Mucosa of rectum (tissue), 2 donors: Measurements from ENCODE around the gene ECI1.

Experiments used
- H3K27ac ChIP-seq, 2 donors: one replicate each; pipeline ENCODE4 v1.7.0; 2013; ENCODE audit warnings: inconsistent platforms in 2 of 2, low read depth in 2 of 2, low read length in 2 of 2
- H3K27me3 ChIP-seq, 2 donors: one replicate each; pipeline ENCODE4 v1.7.0; 2013; ENCODE audit warnings: low read length in 2 of 2; ENCODE audit not compliant: control insufficient read depth in 2 of 2, insufficient read depth in 2 of 2
- H3K36me3 ChIP-seq, 2 donors: one replicate each; pipeline ENCODE4 v1.7.0; 2013; ENCODE audit warnings: low read length in 2 of 2; ENCODE audit not compliant: control insufficient read depth in 2 of 2, insufficient read depth in 2 of 2
- H3K4me1 ChIP-seq, 2 donors: one replicate each; pipeline ENCODE4 v1.7.0; 2013; ENCODE audit warnings: low read length in 2 of 2, mild to moderate bottlenecking in 1 of 2; ENCODE audit not compliant: control insufficient read depth in 2 of 2, insufficient read depth in 2 of 2
- H3K4me3 ChIP-seq, 2 donors: one replicate each; pipeline ENCODE4 v1.7.0; 2013; ENCODE audit warnings: low read length in 2 of 2
- H3K9ac ChIP-seq, 2 donors: one replicate each; pipeline ENCODE4 v1.7.0; 2013; ENCODE audit warnings: low read length in 2 of 2, low read depth in 1 of 2, mild to moderate bottlenecking in 1 of 2
- H3K9me3 ChIP-seq, 2 donors: one replicate each; pipeline ENCODE4 v1.7.0; 2013; ENCODE audit warnings: low read length in 2 of 2; ENCODE audit not compliant: control insufficient read depth in 2 of 2
- donor health status: healthy.
- donor health status: Normal muscosa, but diverticular disease.

ECI1 gene

GRCh38 chr16:2233872-2234812 is 17.2 kb downstream of the ECI1 start:
- Histone ChIP-seq H3K9ac (no peak overlapping the region), H3K9me3 (no peaks in the 10 kb centered on the region), H3K27ac (no peak overlapping the region), H3K36me3 (peaks cover 43 to 51% of the 10 kb centered on the region in 2 donors), H3K27me3 (peaks cover 9 to 17% of the 10 kb centered on the region in 2 donors), H3K4me3 (no peak overlapping the region), H3K4me1 (peaks cover 11 to 14% of the 10 kb centered on the region in 2 donors)

- no peaks in the 10 kb centered on the region for H3K9me3 ChIP-seq
- H3K36me3 ChIP-seq = peaks cover 49 to 61% of the 10 kb centered on the region in 2 donors
- no peak overlapping the region for H3K27ac ChIP-seq
- H3K4me3 ChIP-seq = no peak overlapping the region
- H3K4me1 ChIP-seq = peaks cover 11 to 14% of the 10 kb centered on the region in 2 donors
- H3K27me3 ChIP-seq = peaks cover 9 to 17% of the 10 kb centered on the region in 2 donors
- H3K9ac ChIP-seq = no peak overlapping the region
Observed at GRCh38 chr16:2233046-2233775, 18.2 kb downstream of the ECI1 start.

GRCh38 chr16:2232094-2232990 is 19.0 kb downstream of the ECI1 start:
- H3K27me3 ChIP-seq = peaks cover 5 to 10% of the 10 kb centered on the region in 2 donors
- H3K4me3 ChIP-seq = no peak overlapping the region
- no peak overlapping the region for H3K27ac ChIP-seq
- H3K36me3 ChIP-seq = peaks cover 49 to 63% of the 10 kb centered on the region in 2 donors
- H3K4me1 ChIP-seq = peaks cover 11 to 14% of the 10 kb centered on the region in 2 donors
- no peak overlapping the region for H3K9ac ChIP-seq
- H3K9me3 ChIP-seq = no peaks in the 10 kb centered on the region

- Histone ChIP-seq H3K9me3 (no peaks in the 10 kb centered on the region), H3K4me1 (peaks cover 5 to 9% of the 10 kb centered on the region in 2 donors), H3K9ac (no peak overlapping the region), H3K27ac (no peak overlapping the region), H3K36me3 (peaks cover 49 to 63% of the 10 kb centered on the region in 2 donors), H3K4me3 (no peak overlapping the region), H3K27me3 (peaks cover under 1 to 1% of the 10 kb centered on the region in 2 donors)
Observed at GRCh38 chr16:2231016-2231931, 20.1 kb downstream of the ECI1 start.

- H3K36me3 ChIP-seq = peaks cover 48 to 62% of the 10 kb centered on the region in 2 donors
- H3K27me3 ChIP-seq = no peaks in the 10 kb centered on the region
- H3K9me3 ChIP-seq = no peaks in the 10 kb centered on the region
- no peak overlapping the region for H3K9ac ChIP-seq
- peaks cover 6 to 8% of the 10 kb centered on the region in 2 donors for H3K4me1 ChIP-seq
- H3K27ac ChIP-seq = no peak overlapping the region
- no peak overlapping the region for H3K4me3 ChIP-seq
Observed at GRCh38 chr16:2230376-2230775, 21.0 kb downstream of the ECI1 start.

GRCh38 chr16:2229632-2230250 is 21.6 kb downstream of the ECI1 start:
- Histone ChIP-seq H3K4me3 (no peak overlapping the region), H3K4me1 (peaks cover 6 to 9% of the 10 kb centered on the region in 2 donors), H3K27ac (no peak overlapping the region), H3K9me3 (no peaks in the 10 kb centered on the region), H3K36me3 (peaks cover 42 to 55% of the 10 kb centered on the region in 2 donors), H3K27me3 (no peaks in the 10 kb centered on the region), H3K9ac (no peak overlapping the region)

- peaks cover 36 to 49% of the 10 kb centered on the region in 2 donors for H3K36me3 ChIP-seq
- H3K4me1 ChIP-seq = peaks cover 13 to 14% of the 10 kb centered on the region in 2 donors
- no peak overlapping the region for H3K27ac ChIP-seq
Observed at GRCh38 chr16:2229091-2229490, 22.3 kb downstream of the ECI1 start.

GRCh38 chr16:2228161-2228824 is 23.1 kb downstream of the ECI1 start:
- no peaks in the 10 kb centered on the region for H3K9me3 ChIP-seq
- H3K27me3 ChIP-seq = no peaks in the 10 kb centered on the region
- H3K36me3 ChIP-seq = peaks cover 31 to 45% of the 10 kb centered on the region in 2 donors
- H3K27ac ChIP-seq = no peak overlapping the region
- peaks cover 14 to 15% of the 10 kb centered on the region in 2 donors for H3K4me1 ChIP-seq
- H3K4me3 ChIP-seq = no peak overlapping the region
- no peak overlapping the region for H3K9ac ChIP-seq

More at GRCh38 chr16:2229091-2229490, 22.3 kb downstream of the ECI1 start:
- Histone ChIP-seq H3K9ac (no peak overlapping the region), H3K4me3 (no peak overlapping the region), H3K27me3 (no peaks in the 10 kb centered on the region), H3K9me3 (no peaks in the 10 kb centered on the region)
